Fibroblast of gingiva (primary cell): ENCODE measurements around the gene SLC26A1.

ENCODE experiments used
- DNase-seq: peaks from one replicate; pipeline ENCODE4 v3.0.0-alpha.2; 2011; ENCODE audit warnings: low read depth

Gene SLC26A1

GRCh38 chr4:993111-994029 is at the start of gene SLC26A1:
Gene SLC26A1 (minus strand): TSS chr4:993404. CDS start chr4:991703, 1,701 bp downstream.
- DNase-seq, result no peak

GRCh38 chr4:1042352-1043055 is 49.3 kb upstream of the SLC26A1 start:
- DNase-seq, result no peak

- DNase-seq, result no peak
Measured at GRCh38 chr4:1041936-1042330, 48.7 kb upstream of the SLC26A1 start.

GRCh38 chr4:1041147-1041935 is 48.1 kb upstream of the SLC26A1 start:
- peak; percentile 45 for DNase-seq

GRCh38 chr4:1040344-1041146 is 47.3 kb upstream of the SLC26A1 start:
- no peak for DNase-seq

GRCh38 chr4:1039493-1040343 is 46.5 kb upstream of the SLC26A1 start:
- peak; percentile 53 for DNase-seq

- no peak for DNase-seq
Measured at GRCh38 chr4:1038948-1039492, 45.8 kb upstream of the SLC26A1 start.

- DNase-seq, result no peak
Measured at GRCh38 chr4:1036976-1037810, 44.0 kb upstream of the SLC26A1 start.

- no peak for DNase-seq
Measured at GRCh38 chr4:1036095-1036494, 42.9 kb upstream of the SLC26A1 start.

- DNase-seq, result no peak
Measured at GRCh38 chr4:1035510-1035909, 42.3 kb upstream of the SLC26A1 start.

- peak; percentile 79 for DNase-seq
Measured at GRCh38 chr4:1033840-1034551, 40.8 kb upstream of the SLC26A1 start.

- DNase-seq, result no peak
Measured at GRCh38 chr4:1032861-1033260, 39.7 kb upstream of the SLC26A1 start.

GRCh38 chr4:1031956-1032795 is 39.0 kb upstream of the SLC26A1 start:
- DNase-seq, result no peak

GRCh38 chr4:1031346-1031745 is 38.1 kb upstream of the SLC26A1 start:
- no peak for DNase-seq

GRCh38 chr4:1030559-1030958 is 37.4 kb upstream of the SLC26A1 start:
- DNase-seq, result no peak

- no peak for DNase-seq
Measured at GRCh38 chr4:1030031-1030430, 36.8 kb upstream of the SLC26A1 start.

GRCh38 chr4:1029529-1029928 is 36.3 kb upstream of the SLC26A1 start:
- DNase-seq, result no peak
